Pulmonary artery endothelial cell (primary cell): ENCODE results near the gene MLF2. TPM values are rescaled to one million over a fixed set of nuclear protein-coding genes. Genes with fewer than 3 reads are reported as not detected.
A peak's percentile ranks its signal among the peaks of the same experiment; 100 is the strongest.
"Not testable (repeated sequence)": the region's sequence is repeated elsewhere in the genome, so short reads cannot be mapped to it uniquely, and the experiment has no call there.

Source experiments
- DNase-seq: peaks from one replicate; pipeline ENCODE4 v3.0.0-alpha.2; 2011; ENCODE audit warnings: low read depth, low spot score
- total RNA-seq: library from RNA; depleted of rRNA; stranded (reverse); fragments of >200 nt; gene quantifications from 2 replicates; pipeline ENCODE4 v1.2.3, GENCODE V29; 2014

MLF2 gene
- total RNA-seq, 1 donor from 2014 or later, result 56.9 TPM

- peak; percentile 68 for DNase-seq
Measured at GRCh38 chr12:6765634-6766581, 13.0 kb upstream of the MLF2 start, which contains the start of gene PTMS. TSS of gene PTMS (plus strand) at chr12:6766363. CDS start at chr12:6766706, 343 bp downstream.

DNA sequence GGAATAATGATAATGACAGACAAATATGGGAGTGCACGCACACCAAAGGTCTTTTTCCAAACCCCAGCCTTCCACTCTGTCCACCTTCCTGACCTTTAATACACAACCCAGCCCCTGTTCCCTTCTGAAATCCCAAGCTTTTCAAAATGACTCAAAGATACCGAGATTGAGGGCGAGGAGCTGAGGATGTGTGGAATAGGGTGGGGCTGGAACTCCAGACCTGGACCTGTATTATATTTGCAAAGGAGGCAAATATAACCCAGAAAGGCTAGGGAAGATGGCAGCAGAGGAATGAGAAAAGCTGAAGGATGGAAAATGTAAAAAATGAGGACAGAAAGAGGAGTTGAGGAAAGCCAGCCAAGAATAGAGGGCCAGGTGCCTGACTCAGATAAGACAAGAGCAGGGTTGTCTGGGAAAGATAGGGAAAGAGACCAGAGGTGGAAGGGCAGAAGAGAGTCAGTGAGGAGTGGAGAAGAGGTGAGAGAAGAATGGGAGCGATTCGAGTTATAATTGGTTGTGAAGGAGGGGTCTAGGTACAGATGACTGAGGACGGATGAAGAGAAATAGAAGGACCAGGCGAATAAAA, 12.2 kb upstream of the MLF2 start:
- DNase-seq, result no peak

GRCh38 chr12:6764011-6764828, 11.3 kb upstream of the MLF2 start:
- peak; percentile 98 for DNase-seq

GRCh38 chr12:6763380-6763779, 10.4 kb upstream of the MLF2 start:
- no peak for DNase-seq

- DNase-seq, result no peak
Measured at GRCh38 chr12:6759741-6760140, 6.8 kb upstream of the MLF2 start.

- no peak for DNase-seq
Measured at GRCh38 chr12:6758506-6759095, 5.7 kb upstream of the MLF2 start.

DNA sequence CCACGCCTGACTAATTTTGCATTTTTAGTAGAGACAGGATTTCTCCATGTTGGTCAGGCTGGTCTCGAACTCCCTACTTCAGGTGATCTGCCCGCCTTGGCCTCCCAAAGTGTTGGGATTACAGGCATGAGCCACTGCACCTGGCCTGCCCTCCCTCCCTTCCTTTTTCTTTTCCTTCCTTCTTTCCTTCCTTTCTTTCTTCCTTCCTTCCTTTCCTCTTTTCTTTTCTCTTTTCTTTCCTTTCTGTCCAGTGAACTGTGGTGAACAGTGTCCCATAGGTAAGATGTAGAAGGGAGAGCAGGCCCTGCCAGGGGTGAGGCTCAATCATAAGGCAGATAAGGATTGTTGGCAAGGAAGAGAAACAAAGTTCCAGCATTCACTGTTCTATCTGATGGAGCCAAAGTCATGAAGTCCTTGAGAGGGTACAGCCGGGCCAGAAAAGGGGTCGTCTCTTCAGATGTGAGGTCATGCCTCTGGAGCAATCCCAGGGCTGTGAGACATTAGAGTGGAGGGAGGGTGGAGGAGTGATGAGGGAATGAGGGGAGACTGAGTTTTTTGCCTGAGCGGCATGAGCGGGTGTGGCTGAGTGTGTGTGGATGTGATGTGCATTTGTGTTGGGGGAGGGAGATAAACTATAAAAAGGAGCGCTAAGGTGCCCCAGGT, 4.2 kb upstream of the MLF2 start:
- no peak for DNase-seq

- no peak for DNase-seq
Measured at GRCh38 chr12:6754411-6754810, 1.5 kb upstream of the MLF2 start.

DNA sequence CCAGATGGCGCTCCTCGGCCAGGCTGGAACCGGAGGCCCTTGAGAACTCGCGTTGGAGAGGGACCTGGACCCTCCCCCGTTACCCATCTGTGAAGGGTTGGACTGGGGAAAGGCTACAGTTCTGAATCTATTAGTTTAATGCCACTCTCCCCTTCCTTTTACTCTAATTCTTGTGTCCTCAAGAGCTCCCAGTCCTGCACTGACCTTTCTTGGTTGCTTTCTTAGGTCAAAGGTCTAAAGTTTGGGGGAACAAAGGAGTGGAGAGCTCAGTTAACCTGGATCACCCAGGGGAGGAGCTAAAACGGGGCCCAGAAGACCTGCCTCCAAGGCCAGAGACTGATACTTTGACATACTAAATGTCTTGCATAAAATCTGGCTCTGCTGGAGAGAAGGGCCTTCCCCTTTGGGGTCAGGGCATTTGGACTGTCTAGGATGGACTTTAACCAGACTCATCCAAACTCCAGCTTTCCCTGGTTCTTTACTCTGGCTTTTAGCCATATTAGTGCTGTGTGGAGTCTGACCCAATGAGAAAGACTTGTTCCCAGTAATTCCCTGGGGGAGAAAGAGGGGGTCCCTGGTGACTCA, 923 bp upstream of the MLF2 start:
- no peak for DNase-seq

GRCh38 chr12:6752167-6752920, 597 bp downstream of the MLF2 start:
- no peak for DNase-seq

DNA sequence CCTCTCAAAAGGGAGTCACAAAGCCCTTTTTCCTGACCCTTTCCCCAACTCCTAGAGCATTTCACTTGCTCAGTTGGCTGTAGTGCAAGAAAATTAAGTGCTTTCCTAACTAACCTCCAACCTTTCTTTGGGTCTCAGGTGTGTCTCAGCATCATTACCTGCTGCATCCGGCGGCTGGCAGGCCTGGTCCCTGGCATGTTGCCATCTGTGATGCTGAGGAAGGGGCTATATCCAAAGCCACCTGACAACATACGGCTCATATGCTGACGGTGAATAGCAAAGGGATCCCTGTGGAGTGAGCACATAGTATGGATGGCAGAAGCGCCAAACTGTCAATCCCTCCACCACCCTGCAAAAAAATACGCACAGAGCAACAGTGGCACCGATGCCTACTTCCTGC, 1.2 kb downstream of the MLF2 start:
- no peak for DNase-seq

GRCh38 chr12:6750506-6750905, 2.4 kb downstream of the MLF2 start:
- DNase-seq, result no peak

- DNase-seq, result no peak
Measured at GRCh38 chr12:6748761-6749160, 4.2 kb downstream of the MLF2 start.

DNA sequence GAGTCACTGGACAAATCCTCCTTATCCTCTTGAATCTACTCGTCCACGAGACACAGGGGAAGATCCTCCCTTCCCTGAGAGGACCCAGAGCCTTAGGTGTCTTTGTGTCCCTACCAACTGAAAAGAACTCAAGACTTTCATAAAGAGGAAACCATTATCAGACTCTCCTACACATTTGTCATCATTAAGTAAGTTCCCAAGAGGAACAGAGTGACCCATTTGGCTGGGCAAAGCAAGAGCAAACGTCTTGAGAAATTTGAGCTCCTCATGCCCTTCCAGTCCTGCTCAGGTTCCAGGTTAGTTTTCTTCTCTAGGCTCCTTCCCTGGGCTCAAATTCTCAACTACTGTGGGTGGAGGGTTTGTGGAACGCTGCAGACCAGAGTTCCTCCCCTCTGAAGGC, 5.7 kb downstream of the MLF2 start:
- DNase-seq, result no peak

GRCh38 chr12:6745741-6746525, 7.0 kb downstream of the MLF2 start:
- no peak for DNase-seq

DNA sequence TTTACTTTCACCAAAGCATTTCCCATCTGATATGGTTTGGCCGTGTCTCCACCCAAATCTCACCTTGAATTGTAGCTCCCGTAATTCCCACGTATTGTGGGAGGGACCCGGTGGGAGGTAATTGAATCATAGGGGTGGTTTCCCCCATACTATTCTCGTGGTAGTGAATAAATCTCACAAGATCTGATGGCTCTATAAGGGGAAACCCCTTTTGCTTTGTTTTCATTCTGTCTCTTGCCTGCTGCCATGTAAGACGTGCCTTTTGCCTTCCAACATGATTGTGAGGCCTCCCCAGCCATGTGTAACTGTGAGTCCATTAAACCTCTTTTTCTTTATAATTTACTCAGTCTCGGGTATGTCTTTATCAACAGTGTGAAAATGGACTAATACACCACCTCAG, 9.6 kb downstream of the MLF2 start:
- DNase-seq, result not testable (repeated sequence)

- DNase-seq, result no peak
Measured at GRCh38 chr12:6742834-6743233, 10.1 kb downstream of the MLF2 start.

DNA sequence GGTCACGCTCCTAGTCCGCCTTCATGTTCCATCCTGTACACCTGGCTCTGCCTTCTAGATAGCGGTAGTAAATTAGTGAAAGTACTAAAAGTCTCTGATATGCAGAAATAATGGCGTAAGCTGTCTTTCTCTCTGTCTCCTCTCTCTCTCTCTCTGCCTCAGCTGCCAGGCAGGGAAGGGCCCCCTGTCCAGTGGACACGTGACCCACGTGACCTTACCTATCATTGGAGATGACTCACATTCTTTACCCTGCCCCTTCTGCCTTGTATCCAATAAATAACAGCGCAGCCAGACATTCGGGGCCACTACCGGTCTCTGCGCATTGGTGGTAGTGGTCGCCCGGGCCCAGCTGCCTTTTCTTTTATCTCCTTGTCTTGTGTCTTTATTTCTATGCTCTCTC, 10.9 kb downstream of the MLF2 start:
- not testable (repeated sequence) for DNase-seq

- DNase-seq, result no peak
Measured at GRCh38 chr12:6736754-6737153, 16.2 kb downstream of the MLF2 start.
